Left lobe of liver (tissue), 2 donors: ENCODE data around the gene FOXO3. TPM values are rescaled to one million over a fixed set of nuclear protein-coding genes. Genes with fewer than 3 reads are reported as not detected.

Experiments used
- ATAC-seq: fragments of 200-7000 bp; cut with Tn5 transposase; one replicate; pipeline ENCODE4 v1.9.1; 2020; ENCODE audit warnings: mild to moderate bottlenecking, moderate library complexity
- DNase-seq: peaks from one replicate; pipeline ENCODE4 v3.0.0-alpha.2; 2020; ENCODE audit warnings: low spot score
- total RNA-seq: library from RNA; stranded (reverse); gene quantifications from one replicate; pipeline ENCODE4 v1.2.1, GENCODE V29; 2021
- donor health status: DM: no; HTN: no; CAD: no; lungs with moderate emphysema.
- donor health status: DM: no; HTN: yes; CAD: no.

FOXO3 gene
- total RNA-seq, 1 donor from 2014 or later: 22.6 TPM

DNA sequence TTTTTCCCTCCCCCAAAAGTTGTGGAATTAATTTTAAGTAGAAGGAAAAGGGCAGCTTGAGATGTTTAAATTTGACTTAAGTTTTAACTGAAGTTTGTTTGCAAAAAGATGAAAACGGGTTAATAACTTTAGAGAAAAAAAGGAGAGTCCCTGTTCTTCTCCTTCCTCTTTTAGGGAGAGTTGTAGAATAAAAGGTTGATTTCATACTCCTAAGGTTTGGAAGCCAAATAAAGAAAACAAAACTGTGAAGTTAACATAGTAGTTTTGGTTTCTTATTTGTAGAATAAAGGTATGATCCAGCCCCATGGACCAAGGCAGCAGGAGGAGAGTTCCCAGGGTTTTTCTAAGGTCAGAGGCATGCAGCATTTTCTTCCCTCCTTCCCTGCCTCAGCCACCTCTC, 33.4 kb downstream of the FOXO3 start:
- DNase-seq (no peak), ATAC-seq (peak; percentile 37)

DNA sequence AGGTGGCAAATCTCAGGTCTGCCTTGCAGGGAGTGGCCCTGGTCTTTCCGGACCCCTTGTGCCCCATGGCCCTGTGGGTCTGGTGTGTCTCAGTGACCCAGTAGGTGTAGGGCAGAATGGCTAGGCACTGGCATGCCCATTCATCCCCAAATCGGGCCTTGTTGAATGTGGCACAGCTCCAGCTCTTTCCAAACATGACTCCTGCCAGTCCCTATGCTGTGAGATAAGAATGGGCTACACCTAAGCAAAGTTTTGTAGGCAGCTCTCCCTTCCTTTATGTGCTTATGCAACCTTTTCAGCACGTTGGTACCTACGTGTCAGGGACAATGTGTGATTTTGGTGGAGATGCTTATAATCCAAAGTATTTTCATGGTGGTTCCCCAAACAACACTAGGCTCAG, 33.9 kb downstream of the FOXO3 start:
- peak; percentile 91 for DNase-seq
- peak; percentile 93 for ATAC-seq

DNA sequence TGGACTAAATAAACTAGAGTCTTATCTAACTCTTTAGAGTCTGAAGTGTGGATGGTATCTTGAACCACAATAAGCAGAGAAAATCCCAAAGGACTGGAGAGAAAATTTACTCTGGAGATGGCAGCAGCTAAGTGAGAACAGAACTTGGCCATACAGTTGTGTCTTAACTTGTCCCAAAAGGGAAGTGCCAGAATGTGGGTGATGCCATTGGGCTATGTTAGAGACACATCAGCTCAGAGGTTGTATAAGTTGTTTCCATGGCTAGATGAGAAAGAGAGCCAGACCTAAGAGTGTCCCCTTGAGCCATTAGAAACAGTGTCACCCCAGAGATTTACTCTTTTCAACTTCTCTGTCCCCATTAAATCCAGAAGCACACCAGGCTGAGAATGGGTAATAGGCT, 36.2 kb downstream of the FOXO3 start:
- DNase-seq (no peak), ATAC-seq (no peak)

GRCh38 chr6:108597572-108598304, 37.0 kb downstream of the FOXO3 start:
- DNase-seq (no peak), ATAC-seq (peak; percentile 8)

- ATAC-seq (no peak), DNase-seq (no peak)
Observed at GRCh38 chr6:108598305-108598863, 37.7 kb downstream of the FOXO3 start.

GRCh38 chr6:108604156-108604555, 43.4 kb downstream of the FOXO3 start:
- ATAC-seq: no peak
- DNase-seq: no peak

DNA sequence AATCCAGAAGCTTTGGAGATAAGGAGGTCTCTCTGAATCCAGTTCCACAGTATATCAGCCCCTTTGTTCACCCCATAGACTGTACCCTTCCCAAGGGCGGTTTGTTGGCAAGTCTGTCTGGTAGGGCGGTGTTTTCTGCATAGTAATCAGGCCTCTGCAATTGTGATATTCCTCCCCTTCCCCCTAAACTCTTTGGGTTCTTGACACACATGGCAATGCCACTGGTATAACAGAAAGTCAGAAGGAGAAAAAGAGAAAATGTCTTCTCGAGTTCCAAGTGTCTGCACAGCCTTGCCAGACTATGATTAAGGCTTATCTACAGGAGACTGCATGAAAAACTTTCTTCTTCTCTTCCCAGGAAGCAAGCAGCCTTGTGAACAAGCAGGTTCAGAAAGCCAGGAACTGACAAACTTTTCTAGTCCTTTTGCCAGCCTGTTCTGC, 45.6 kb downstream of the FOXO3 start:
- DNase-seq: no peak
- peak; percentile 45 for ATAC-seq

DNA sequence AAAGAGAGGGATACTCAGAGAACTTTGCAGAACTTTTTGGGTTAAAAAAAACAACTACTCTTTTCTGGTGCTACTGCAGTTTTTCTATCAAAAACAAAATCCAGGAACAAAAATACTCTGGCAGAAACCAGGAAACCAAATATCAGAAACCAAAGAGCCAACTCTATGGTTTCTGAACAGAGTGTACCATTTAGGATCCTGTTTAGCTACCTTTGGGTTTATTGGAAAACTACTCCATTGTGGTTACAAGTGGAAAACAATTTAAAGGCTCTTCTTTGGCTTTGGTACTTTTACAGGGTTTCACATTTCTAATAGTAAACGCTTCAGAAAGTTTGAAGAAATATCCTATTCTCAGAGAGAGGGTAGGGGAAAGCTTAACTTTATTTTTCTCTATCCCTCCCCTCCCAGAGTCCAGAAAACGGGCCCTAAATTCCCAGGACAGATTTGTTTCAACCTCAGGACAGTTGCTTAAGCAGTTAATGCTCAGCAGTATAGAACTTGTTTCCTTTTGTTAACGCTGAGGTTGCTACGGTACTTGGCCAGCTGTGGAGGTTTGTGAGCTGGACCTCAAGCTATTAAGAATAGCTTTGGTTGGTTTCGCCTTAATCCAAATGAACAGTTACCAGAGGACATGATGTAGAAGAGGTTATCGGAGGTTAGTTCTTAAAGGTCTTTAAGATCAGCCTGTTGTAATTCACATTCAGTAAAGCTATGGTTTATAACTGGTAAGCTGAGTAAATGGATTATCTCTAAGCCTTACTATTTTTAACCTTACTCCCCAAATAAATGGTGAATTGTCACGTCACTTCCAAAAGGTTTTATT, 47.9 kb downstream of the FOXO3 start:
- ATAC-seq: no peak
- no peak for DNase-seq

GRCh38 chr6:108609276-108609769, 48.6 kb downstream of the FOXO3 start:
- DNase-seq (no peak), ATAC-seq (no peak)

DNA sequence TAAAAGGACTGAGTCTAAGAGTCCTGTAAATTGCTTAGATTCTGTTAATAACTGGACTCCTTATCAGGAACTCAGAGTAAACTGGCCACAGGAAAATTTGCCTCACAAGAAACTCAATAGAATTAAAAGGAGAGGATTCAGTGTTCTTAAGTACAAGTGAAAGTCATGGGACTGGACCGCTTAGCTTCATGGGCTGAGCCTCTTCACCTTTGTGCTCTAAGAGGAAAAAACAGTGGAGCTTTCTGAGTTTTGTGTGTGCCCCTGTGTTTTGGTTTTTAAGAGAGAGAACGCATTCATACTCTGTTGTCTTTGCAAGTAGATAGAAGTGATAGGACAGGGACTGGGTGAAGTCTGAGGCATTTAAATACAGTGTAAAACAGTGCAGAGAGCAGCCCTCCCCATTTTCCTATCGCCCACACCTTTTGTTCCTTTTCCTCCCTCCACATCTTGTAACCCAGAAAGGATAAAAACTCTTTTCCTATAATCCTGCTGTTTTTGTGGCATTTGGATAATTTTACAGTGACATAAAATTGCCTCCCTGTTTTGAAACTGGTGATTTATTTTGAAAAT, 49.6 kb downstream of the FOXO3 start:
- ATAC-seq (peak; percentile 16), DNase-seq (no peak)

DNA sequence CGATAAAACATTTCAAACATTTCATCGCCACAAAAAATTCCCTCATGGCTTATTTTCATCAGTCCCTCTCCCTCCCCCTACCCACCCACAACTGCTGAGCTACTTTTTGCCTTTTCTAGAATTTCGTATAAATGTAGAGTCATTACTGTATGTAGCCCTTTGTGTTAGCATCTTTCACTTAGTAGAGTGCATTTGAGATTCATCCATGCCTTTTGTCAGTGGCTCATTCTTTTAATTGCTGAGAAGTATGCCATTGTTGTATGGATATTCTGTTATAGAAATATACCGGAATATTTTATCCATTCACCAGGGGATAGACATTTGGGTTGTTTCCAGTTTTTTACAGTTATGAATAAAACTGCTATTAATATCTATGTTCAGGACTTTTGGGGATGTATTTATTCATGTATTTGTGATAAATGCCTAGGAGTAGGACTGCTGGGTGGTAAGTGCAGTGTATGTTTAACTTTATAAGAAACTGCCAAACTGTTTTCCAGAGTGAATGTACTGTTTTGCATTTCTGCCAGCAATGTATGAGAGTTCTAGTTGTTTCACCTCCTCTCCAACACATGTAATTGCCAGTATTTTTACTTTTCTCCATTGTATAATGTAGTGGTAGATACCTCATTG, 50.4 kb downstream of the FOXO3 start:
- DNase-seq: no peak
- no peak for ATAC-seq

GRCh38 chr6:108612852-108613251, 52.1 kb downstream of the FOXO3 start:
- DNase-seq (no peak), ATAC-seq (no peak)

DNA sequence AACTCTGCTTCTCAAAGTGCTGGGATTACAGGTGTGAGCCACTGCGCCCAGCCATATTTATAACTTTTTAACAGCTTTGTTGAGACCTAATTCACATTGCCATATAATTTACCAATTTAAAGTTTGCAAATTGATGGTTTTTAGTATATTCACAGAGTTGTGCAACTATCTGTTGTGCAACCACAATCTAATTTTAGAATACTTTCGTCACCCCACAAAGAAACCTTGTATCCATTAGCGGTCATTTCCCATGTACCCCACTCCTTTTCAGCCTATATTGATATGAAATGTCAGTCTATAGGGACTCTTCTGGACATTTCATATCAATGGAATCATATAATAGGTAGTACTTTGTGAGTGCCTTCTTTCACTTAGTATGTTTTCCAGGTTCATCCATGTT, 55.8 kb downstream of the FOXO3 start:
- ATAC-seq: peak; percentile 53
- DNase-seq: no peak

DNA sequence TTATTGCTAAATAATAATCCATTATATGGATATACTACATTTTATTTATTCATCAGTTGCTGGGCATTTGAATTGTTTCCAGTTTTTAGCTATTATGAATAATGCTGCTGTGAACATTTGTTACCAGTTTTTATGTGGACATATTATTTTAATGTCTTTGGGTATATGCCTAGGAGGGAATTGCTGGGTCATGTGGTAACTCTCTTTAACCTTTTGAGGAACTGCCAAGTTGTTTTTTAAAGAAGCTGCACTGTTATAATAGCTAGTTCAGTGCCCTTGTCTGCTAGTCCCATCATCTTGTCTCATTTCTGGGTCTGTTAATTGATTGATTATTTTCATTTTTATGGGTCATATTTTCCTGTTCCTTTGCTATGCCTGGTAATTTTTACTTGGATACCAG, 56.3 kb downstream of the FOXO3 start:
- ATAC-seq (peak; percentile 32), DNase-seq (no peak)

DNA sequence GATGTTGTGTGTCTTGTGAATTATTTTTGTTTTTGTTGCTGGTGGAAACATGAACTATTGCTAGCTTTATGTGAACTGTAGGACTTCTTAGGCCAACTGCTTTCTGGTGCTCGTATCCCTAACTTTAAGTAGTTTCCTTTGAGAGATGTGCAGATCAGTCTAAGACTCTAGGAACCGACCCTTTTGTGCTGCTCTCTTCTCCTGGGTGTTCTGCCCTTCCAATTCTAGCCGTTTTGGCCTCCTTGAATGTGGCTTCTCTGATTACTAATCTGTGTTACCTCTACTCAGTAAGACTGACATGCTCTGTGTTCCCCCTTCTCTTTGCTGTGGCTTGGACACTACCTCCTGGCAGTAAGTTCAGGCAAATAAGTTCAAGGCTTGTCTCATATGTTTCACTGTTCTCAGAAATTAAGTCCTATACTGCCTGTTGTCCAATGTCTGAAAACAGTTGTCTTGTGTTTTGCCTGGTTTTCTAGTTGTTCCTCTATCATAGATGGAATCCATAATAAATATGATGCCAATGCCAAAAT, 58.0 kb downstream of the FOXO3 start:
- no peak for DNase-seq

GRCh38 chr6:108619431-108620197, 58.9 kb downstream of the FOXO3 start:
- ATAC-seq (no peak), DNase-seq (no peak)

More for the DNA sequence above, 58.0 kb downstream of the FOXO3 start:
- no peak for ATAC-seq

DNA sequence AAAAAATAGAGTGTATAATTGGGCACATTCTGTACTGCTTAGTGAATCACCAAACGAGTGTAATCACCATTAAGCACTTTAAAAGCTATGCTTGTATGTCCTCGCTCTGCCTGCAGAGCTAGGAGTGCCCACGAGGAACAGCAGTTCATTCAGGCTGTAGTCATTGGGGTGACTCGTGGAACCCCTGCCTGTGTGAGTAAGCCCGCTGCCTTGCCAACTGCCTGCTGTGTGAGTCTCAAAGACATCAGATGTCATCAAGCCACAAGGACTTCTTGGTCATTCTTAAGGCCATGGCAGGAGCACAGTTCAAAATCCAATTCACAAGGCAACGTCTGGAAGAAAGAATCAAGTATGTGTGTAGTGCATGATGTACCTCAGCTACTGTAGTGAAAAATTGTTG, 60.4 kb downstream of the FOXO3 start:
- no peak for ATAC-seq
- DNase-seq: no peak

DNA sequence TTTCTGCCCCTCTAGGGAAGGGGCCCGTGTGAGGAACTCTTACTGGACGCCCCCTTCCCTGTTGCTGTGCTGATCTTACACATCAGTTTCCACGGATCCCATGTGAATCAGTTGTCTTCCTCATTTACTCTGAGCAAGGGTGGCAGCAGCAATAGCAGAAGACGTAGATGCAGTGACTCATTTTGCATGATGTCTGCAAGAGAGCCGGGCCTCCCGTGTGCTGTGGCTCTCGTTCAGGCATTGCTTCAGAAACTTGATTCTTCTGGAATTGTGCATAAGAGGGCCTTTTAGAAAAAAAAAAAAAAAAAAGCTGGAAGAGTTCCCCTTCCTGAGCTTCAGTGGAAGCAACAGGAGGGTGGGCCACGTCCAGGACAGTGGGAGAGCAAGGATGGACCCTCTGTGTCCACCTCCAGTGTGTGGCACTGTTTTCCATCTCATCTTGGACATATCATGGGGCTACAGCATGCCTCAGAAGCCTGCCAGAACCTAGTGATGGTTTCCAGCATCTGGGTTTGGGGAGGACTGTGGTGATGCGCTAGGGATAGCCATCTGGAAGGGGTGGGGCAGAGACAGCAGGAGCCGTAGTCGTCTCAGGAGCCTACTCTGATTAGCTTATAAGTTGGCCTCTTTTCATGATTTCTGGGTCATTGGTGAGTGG, 62.1 kb downstream of the FOXO3 start:
- ATAC-seq (peak; percentile 12), DNase-seq (no peak)

DNA sequence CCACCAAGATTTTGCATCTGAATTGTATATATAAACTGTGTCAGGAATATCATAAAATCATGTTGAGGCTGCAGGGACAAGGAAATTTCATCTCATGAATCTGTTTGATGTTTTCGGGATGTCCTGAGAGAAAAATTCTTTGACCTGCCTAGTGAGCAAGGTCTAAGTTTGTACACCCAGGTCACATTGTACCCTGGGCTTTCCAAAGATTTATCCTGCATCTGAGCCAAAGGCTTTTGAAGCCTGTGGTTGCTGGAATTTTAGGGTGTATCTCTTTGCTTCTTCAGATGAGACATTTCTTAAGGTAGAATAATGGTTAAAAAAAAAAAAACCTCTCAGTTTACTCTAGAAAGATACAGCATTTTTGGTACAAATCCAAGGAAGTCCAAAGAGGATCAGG, 63.3 kb downstream of the FOXO3 start:
- ATAC-seq: peak; percentile 80
- DNase-seq: no peak
